PFSK-1 (cell line): Measurements from ENCODE around the gene RCSD1.

Experiments used
- FOXP2 ChIP-seq: optimal IDR thresholded peaks from 2 replicates; pipeline ENCODE3; 2011; ENCODE audit warnings: borderline replicate concordance, control low read depth, inconsistent platforms; ENCODE audit not compliant: insufficient read depth; ENCODE audit errors: extremely low read length, extremely low read depth
- POLR2AphosphoS5 ChIP-seq: IDR thresholded peaks from 2 replicates; pipeline ENCODE4 v1.6.1; 2012; ENCODE audit warnings: low read depth, mild to moderate bottlenecking, control low read depth, low read length, moderate library complexity
- REST ChIP-seq, 2 experiments: IDR thresholded peaks; 2 replicates each; pipeline versions ENCODE4 v1.6.1 to v1.8.0; 2011 to 2012; ENCODE audit warnings: low read depth in 2 of 2, low read length in 2 of 2, control low read depth in 1 of 2, inconsistent platforms in 1 of 2, mild to moderate bottlenecking in 1 of 2, moderate library complexity in 1 of 2; ENCODE audit not compliant: insufficient read depth in 1 of 2
- SIN3A ChIP-seq: IDR thresholded peaks from 2 replicates; pipeline ENCODE4 v1.6.1; 2012; ENCODE audit warnings: mild to moderate bottlenecking, low read length, moderate library complexity, borderline replicate concordance; ENCODE audit not compliant: insufficient read depth
- TAF1 ChIP-seq: IDR thresholded peaks from 2 replicates; pipeline ENCODE4 v1.6.1; 2012; ENCODE audit warnings: low read length, control low read depth, borderline replicate concordance; ENCODE audit not compliant: insufficient read depth

The RCSD1 gene

GRCh38 chr1:167706931-167707877 is 77.2 kb downstream of the RCSD1 start:
- no peak for TF ChIP-seq SIN3A
- no peak for TF ChIP-seq POLR2AphosphoS5
- no peak for TF ChIP-seq REST (IDR thresholded peaks at IDR 0.05; ENCODE audit: insufficient read depth in 1 of 2, low read depth in 2 of 2, low read length in 2 of 2)
- no peak for TF ChIP-seq FOXP2
- no peak for TF ChIP-seq TAF1

- TF ChIP-seq POLR2AphosphoS5 (no peak), FOXP2 (no peak), REST (IDR thresholded peaks at IDR 0.05; ENCODE audit: insufficient read depth in 1 of 2, low read depth in 2 of 2, low read length in 2 of 2) (no peak), SIN3A (no peak), TAF1 (no peak)
Measured at GRCh38 chr1:167707942-167708341, 77.9 kb downstream of the RCSD1 start.

- no peak for TF ChIP-seq REST (IDR thresholded peaks at IDR 0.05; ENCODE audit: insufficient read depth in 1 of 2, low read depth in 2 of 2, low read length in 2 of 2)
- TF ChIP-seq TAF1: no peak
- TF ChIP-seq SIN3A: no peak
- no peak for TF ChIP-seq POLR2AphosphoS5
- TF ChIP-seq FOXP2: no peak
Measured at GRCh38 chr1:167708940-167709389, 78.9 kb downstream of the RCSD1 start.

- TF ChIP-seq POLR2AphosphoS5 (no peak), REST (IDR thresholded peaks at IDR 0.05; ENCODE audit: insufficient read depth in 1 of 2, low read depth in 2 of 2, low read length in 2 of 2) (no peak), TAF1 (no peak), SIN3A (no peak), FOXP2 (no peak)
Measured at GRCh38 chr1:167710836-167711235, 80.8 kb downstream of the RCSD1 start.
